Stimulated activated CD8-positive, alpha-beta memory T cell treated with anti-CD3 and anti-CD28 coated beads, Interleukin-7, amount 100 ng/mL, for 48 hours (primary cell): Measurements from ENCODE around the gene TASOR2.
A peak's percentile ranks its signal among the peaks of the same experiment; 100 is the strongest.

ENCODE experiments used
- DNase-seq, 2 donors: peaks; one replicate each; pipeline ENCODE4 v3.0.0-alpha.2; 2020; ENCODE audit warnings: low read depth in 1 of 2; ENCODE audit errors: extremely low read depth in 1 of 2

The TASOR2 gene

GRCh38 chr10:5656737-5657579 is 27.7 kb upstream of the TASOR2 start:
- no peak for DNase-seq

DNA sequence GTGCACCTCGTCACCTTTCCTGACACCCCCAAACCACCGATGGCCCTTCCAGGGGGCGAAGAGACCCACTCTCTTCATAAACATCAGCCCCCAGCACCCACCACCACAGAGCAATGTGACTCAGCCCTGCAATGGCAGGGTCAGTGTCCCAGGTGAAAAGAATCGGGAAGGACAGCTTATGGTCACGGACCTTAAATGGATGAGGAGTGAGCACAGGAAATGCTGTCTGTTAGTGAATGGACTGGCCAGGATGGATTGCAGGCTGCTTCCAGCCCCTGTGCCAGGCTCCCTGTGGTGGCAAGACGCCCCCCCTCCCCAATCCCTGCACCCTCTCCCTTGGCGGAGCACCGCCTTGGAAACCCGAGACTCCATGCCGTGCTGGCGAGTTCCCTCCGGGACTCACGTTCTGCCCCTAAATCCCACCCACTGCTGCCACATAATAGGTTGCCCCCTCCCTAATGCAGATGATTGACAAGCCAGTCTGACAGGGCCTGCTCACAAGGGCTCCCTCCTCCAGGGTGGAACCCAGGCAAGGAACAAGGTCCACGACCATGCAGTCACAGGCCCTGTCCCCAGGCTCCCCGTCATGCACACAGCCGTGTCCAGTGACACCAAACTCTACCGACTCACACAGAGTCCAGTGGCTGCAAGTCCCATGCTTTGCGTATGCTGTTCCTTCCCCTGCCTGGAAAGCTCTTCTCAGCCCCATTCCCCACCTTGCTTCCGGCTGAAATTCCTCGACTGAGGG is 25.6 kb upstream of the TASOR2 start:
- no peak for DNase-seq

- no peak for DNase-seq
Measured at GRCh38 chr10:5659702-5660528, 24.7 kb upstream of the TASOR2 start.

DNA sequence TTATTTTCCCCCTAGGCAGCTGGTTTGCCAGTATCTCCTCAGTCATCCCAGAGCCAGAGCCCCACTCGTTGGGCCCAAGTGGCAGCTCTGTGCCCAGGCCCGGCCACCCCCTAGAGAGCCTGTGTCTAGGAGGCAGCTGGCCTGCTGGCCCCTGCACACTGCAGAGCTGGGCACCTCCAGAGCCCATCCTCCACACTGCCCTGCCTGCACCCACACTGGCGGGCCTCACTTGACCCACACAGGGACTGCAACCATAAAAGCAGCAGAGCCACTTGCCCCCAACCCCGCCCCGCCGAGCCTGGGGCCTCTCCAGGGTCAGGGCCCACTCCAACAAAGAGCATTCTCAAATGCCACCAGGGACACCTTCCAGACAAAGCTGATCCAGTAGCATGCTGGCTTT is 23.6 kb upstream of the TASOR2 start:
- DNase-seq: no peak

GRCh38 chr10:5662708-5663579 is 21.7 kb upstream of the TASOR2 start:
- no peak for DNase-seq

DNA sequence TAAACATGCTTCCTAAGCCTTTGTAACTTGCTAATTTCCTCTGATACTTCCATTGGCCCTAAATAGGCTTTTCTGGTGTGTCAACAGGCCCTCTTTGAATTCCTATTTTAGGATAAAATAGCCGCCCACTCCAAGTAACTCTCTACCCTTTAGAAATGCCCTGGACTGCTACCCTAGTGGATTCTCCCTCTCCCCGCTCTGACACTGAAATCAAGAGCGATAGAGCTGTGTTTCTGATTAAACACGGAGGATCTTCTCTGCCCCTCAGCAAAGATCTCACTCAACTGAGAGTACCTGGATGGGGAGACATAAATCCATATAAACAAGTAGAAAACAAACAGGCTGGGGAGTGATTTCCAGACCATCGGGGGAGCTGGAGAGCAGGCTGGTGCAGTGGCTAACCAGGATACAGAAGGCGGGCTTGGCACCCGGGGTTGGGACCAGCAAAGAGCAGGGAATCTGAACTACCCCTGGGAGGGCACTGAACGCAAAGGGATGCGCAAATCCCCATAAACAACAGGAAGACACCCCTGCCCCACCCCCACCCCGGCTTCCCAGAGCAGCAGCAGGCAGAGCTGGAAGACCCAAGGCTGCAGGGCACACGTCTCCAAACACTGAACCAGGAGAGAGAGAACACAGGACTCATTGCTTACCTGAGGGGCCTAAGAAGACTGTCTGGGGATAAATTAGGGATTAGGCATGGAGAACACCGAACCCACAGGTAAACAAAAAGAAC is 20.8 kb upstream of the TASOR2 start:
- no peak for DNase-seq

GRCh38 chr10:5665373-5666007 is 19.1 kb upstream of the TASOR2 start:
- DNase-seq: no peak

DNA sequence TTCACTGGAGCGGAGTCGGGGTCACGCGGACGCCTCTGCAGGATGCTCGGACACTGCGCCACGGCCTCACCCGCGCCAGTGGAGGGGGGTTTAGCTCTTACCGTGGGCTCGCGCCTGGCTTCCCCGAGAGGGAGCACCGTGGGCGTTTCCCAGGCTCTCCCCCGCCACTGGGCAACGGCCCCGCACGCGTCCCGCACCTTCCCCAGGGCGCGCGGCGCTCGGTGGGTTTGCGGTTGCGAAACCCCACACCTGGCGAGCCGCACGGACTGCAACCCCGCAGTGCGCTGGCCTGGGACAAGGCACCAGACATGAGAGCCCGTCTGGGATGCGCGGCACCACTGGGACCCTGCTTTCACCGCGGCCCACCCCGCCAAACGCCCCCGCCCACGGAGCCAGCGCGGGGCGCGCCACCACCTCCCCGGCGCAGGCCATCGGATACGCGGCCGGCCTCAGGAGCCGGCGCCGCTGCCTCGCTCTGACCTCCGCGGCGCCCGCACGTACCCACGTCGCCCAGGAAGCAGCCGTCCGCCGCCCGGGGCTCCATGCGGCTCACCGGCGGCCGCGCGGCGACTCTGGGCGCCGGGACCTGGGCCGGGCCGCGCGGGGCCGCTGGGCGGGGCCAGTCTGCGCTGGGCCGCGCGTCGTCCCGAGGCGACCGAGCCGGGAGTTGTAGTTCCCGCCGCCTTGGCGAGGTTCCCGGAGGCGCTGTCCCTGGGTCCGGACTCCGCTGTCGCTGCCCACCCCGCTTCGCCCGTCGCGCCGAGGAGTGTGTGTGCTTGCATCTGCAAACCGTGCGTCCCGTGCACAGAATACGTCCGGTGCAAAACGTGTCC is 18.4 kb upstream of the TASOR2 start, which contains the start of gene ASB13:
Gene ASB13 (minus strand): TSS at position 588 of the 833 bp plus-strand sequence. CDS start 44 bp downstream, at position 544.
- DNase-seq: peak in 1 of 2 donors; percentile 15

DNA sequence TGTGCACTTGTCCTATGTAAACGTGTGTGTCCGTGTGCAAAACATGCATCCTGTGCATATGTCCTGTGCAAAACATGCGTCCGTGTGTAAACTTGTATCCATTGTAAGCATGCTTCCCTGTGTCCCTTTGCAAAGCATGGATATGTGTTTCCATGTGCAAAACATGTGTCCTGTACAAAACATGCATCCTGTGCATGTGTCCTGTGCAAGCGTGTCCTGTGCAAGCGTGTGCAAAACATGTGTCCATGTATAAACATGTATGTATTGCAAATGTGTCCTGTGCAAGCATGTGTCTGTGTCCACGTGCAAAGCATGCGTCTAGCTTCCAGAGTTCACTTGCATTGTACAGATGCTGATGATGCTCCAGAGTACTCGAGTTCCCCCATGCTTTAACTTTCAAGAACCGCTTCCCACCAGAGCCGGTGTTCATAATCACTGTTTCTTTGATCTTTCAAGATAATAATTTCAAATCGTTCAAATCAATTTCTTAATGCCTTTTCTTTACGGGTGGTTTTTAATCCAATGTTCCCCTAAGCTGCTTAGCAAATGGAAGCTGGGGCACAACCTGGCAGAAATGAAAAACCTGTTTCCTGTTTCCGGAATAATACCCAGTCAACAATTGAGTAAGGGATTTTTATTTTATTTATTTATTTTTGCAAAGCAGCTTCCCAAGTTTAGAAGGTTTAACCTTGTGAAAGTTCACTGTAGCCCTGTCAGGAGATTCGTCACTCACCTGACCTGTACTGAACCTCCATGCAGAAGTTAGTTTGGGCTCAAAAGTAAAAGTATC is 17.6 kb upstream of the TASOR2 start:
- DNase-seq: no peak

GRCh38 chr10:5668429-5668828 is 16.2 kb upstream of the TASOR2 start:
- DNase-seq: no peak

DNA sequence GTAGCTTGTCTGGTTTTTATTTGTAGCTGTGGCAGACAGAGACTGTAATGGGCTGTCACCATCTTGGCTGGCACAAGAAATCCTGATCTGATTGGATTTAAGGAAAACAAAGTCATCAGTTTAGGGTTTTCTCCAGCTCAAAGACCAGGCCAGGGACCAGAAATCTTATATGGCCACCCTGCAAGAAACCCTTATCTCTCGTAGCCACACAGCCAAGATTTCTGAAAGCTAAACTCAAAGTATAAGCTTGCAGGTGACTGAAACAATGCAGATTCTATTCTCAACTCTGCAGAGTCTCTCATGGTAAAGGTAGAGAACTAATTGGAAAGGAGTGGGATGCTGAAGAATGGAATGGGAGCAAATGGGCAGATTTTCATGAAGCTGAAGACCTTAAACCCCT is 15.0 kb upstream of the TASOR2 start:
- no peak for DNase-seq

DNA sequence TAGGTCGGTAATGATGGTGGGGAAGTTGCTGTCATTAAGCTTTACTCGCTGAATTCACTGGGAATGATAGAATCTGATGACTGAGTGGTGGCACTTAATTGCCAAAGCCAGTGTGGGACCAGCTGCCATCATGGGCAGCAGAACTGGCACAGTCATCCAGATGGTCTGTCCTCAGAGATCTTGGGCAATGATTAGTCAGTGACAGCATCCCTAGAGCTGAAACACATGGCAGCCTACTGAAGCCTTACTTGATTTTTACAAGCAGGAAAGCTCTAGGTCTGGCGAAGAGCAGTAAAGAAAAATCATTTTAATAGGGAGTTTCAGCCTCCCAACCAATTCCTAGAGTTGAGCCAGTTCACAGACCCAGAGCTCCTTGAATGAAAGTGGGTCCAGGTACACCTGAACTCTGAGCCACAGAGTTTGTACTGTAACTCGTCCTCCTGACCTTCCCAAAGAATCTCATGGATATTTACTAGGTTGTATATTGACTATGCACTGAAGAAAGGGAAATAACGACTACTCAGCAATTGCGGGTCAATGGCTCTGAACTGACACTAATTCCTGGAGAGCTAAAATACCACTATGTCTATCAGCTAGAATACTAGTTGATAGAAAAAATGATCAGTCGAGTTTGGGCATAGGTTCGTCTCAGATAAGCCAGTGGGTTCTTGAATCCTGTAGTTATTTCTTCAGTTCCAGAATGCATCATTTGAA is 13.8 kb upstream of the TASOR2 start:
- DNase-seq: no peak

DNA sequence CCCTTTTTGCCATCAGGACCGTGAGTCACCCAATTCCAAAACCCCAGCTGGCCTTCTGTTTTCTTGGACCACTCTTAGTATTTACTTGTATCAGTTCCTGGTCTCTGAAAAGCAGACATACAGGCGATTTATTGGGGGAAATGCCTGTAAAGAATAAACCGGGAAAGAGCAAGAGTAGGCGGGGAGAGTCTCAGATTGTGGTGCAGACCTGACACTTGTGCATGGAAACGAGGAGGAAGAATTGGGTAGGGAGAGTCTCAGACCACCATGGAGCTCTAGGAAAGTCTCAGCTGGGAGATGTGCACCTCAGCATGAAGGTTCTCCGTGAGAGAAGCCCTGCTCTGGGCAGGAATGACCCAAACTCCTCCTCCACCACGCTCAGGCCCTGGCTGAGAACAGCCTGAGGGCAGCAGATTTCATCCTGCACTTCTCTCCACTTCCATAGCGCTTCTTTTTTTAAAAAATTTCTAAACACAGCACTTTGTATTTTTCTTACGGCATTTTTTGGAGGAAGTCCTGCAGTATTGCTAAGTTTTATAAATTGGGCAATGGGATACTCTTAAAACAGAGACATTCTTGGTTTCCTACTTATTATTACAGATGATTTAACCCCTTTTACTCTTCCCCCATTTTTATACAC is 6.1 kb upstream of the TASOR2 start:
- no peak for DNase-seq

DNA sequence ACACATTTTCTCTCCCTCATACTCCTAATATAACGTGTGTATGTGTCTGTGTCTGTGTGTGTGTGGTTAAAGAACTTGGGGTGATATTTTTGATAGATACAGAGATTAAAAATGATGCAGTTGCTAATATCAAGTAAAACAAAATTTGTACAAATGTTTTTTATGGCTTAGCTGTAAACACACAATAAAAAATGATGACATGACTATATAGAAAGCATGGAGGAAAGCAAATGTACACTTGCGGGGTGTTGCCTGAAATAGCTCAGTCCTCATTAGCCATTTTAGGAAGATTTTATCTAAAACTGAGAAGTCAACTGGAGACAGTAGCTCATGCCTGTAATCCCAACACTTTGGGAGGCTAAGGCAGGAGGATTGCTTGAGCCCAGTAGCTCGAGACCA is 5.6 kb upstream of the TASOR2 start:
- DNase-seq: no peak

GRCh38 chr10:5679606-5680005 is 5.0 kb upstream of the TASOR2 start:
- no peak for DNase-seq

DNA sequence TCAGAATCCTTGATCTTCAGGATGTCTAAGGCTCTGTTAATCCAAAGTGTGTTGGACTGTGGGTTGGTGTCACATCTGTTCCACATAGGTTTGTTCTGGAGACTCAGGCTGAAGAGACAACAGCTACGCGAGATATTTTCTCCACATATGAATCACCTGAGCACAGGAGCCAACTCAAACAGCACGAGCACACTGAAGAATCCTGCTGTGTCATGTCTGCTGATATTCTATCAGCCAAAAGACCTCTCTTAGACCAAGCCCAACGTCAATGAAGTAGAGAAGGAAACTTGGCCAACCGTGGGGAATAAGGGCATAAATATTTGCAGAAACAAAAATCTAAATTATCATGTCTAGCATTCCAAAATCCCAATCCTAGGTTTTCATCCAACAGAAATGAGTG is 2.7 kb upstream of the TASOR2 start:
- no peak for DNase-seq
